ENCODE measurements around the gene MYRF. TPM values are rescaled to one million over a fixed set of nuclear protein-coding genes. Genes with fewer than 3 reads are reported as not detected.

MYRF gene
- total RNA-seq, 2 experiments from 2014 or later: 0.97 to 1.6 TPM

GRCh38 chr11:61735391-61735790 lies 17.0 kb upstream of the MYRF start:
- ATAC-seq: no peak
- Mint-ChIP-seq H3K4me1 (ENCODE audit: low read depth) (peaks cover 1% of the 10 kb centered on the region), H3K27ac (no peak overlapping the region), H3K4me3 (no peak overlapping the region), H3K9me3 (no peaks in the 10 kb centered on the region), H3K36me3 (ENCODE audit: low read depth) (no peaks in the 10 kb centered on the region), H3K27me3 (no peaks in the 10 kb centered on the region)
- ChIA-PET CTCF (interaction anchor here (1.3 kb wide), 1 partner anchor 56 kb away, joined by 4 read pairs; no protein-coding TSS in a partner anchor), POLR2A (no interaction called here)
- DNase-seq: no peak
- intact Hi-C loops (cut with micrococcal nuclease): no loop called here
- TF ChIP-seq CTCF (IDR thresholded peaks at IDR 0.05): no peak

GRCh38 chr11:61736310-61736709 lies 16.1 kb upstream of the MYRF start:
- TF ChIP-seq CTCF (IDR thresholded peaks at IDR 0.05): no peak
- H3K27me3 Mint-ChIP-seq: no peaks in the 10 kb centered on the region
- DNase-seq: no peak
- H3K4me1 Mint-ChIP-seq (ENCODE audit: low read depth): peaks cover 1% of the 10 kb centered on the region
- H3K9me3 Mint-ChIP-seq: no peaks in the 10 kb centered on the region
- intact Hi-C loops (cut with micrococcal nuclease): no loop called here
- CTCF ChIA-PET: no interaction called here
- no peak for ATAC-seq
- no peak overlapping the region for H3K4me3 Mint-ChIP-seq
- no peaks in the 10 kb centered on the region for H3K36me3 Mint-ChIP-seq (ENCODE audit: low read depth)
- no peak overlapping the region for H3K27ac Mint-ChIP-seq
- POLR2A ChIA-PET: interaction anchor here (1.0 kb wide), 1 partner anchor 21 kb away, joined by 3 read pairs; no protein-coding TSS in a partner anchor

GRCh38 chr11:61737131-61737530 lies 15.3 kb upstream of the MYRF start:
- Mint-ChIP-seq H3K27me3 (no peaks in the 10 kb centered on the region), H3K4me1 (ENCODE audit: low read depth) (peaks cover 1% of the 10 kb centered on the region), H3K4me3 (no peak overlapping the region), H3K36me3 (ENCODE audit: low read depth) (no peaks in the 10 kb centered on the region), H3K27ac (no peak overlapping the region), H3K9me3 (no peaks in the 10 kb centered on the region)
- intact Hi-C loops (cut with micrococcal nuclease): no loop called here
- ATAC-seq (no peak), DNase-seq (no peak)
- POLR2A ChIA-PET: interaction anchor here (1.0 kb wide), 1 partner anchor 22 kb away, joined by 3 read pairs; no protein-coding TSS in a partner anchor
- CTCF ChIA-PET: no interaction called here
- no peak for TF ChIP-seq CTCF (IDR thresholded peaks at IDR 0.05)

GRCh38 chr11:61737636-61738386 lies 14.6 kb upstream of the MYRF start:
- H3K9me3 Mint-ChIP-seq: no peaks in the 10 kb centered on the region
- ATAC-seq (no peak), DNase-seq (no peak)
- no peak for TF ChIP-seq CTCF (IDR thresholded peaks at IDR 0.05)
- peaks cover 1% of the 10 kb centered on the region for H3K4me1 Mint-ChIP-seq (ENCODE audit: low read depth)
- ChIA-PET CTCF (interaction anchor here (2.3 kb wide), 1 partner anchor 10 kb away, joined by 7 read pairs; no protein-coding TSS in a partner anchor), POLR2A (no interaction called here)
- no peaks in the 10 kb centered on the region for H3K36me3 Mint-ChIP-seq (ENCODE audit: low read depth)
- no peak overlapping the region for H3K4me3 Mint-ChIP-seq
- intact Hi-C loops (cut with micrococcal nuclease): no loop called here
- H3K27me3 Mint-ChIP-seq: no peaks in the 10 kb centered on the region
- no peak overlapping the region for H3K27ac Mint-ChIP-seq

- TF ChIP-seq CTCF (IDR thresholded peaks at IDR 0.05): no peak
- Mint-ChIP-seq H3K36me3 (ENCODE audit: low read depth) (no peaks in the 10 kb centered on the region), H3K4me1 (ENCODE audit: low read depth) (no peaks in the 10 kb centered on the region), H3K9me3 (no peaks in the 10 kb centered on the region), H3K4me3 (no peak overlapping the region), H3K27me3 (no peaks in the 10 kb centered on the region), H3K27ac (no peak overlapping the region)
- ChIA-PET POLR2A (no interaction called here), CTCF (interaction anchor here (1.5 to 2.3 kb wide), 2 partner anchors 9 to 57 kb away, joined by 4 to 7 read pairs; no protein-coding TSS in a partner anchor)
- DNase-seq: no peak
- intact Hi-C loops (cut with micrococcal nuclease): no loop called here
- no peak for ATAC-seq
Observed at GRCh38 chr11:61738776-61739175, 13.7 kb upstream of the MYRF start.
